ENCODE measurements around the gene DIPK1C.

DIPK1C gene

DNA sequence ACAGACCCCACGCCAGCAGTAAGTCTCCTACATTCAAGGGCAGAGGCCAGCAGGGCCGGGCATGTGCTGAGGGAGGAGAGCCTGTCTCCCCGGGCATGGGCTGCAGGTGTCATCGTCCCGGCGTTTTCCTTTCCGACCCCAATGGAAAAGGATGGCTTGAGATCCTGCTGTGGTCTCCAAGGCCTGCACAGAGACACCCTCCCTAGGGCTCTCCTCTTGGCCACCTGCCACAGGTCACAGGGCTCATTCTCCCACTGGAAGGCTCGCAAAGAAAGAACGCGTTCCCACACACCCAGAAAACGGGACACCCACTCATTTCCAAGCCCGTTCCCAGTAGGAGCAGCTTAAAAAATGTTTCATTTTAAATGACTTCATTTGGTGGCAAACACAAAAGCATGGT, 41.0 kb downstream of the DIPK1C start:
- no peak for DNase-seq

DNA sequence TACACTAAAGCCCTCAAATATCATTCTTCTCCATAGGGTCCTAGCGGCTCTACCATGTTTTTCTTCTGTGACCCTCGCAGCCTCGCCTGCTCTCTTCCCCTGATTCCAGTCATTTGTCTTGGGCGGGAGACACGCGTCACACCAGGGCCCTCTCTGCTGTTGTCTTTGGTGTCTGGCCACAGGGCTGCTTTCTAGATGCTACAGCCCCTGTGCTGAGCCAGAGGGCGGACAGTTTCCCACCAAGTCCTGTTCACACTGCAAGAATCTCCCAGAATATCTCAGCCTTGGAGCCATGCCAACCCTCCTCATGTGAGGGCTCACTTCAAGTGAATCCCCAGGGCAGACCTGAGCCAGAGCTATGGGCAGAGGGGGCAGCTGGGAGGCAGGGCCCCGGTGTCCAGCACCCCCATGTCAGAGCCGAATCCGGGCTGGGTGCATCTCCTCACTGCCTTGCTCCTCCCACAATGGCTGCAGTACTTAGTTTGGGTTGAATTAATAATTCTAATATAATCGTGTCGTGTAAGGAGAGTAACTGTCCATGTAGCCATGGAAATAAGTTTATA, 42.1 kb downstream of the DIPK1C start:
- no peak for DNase-seq

DNA sequence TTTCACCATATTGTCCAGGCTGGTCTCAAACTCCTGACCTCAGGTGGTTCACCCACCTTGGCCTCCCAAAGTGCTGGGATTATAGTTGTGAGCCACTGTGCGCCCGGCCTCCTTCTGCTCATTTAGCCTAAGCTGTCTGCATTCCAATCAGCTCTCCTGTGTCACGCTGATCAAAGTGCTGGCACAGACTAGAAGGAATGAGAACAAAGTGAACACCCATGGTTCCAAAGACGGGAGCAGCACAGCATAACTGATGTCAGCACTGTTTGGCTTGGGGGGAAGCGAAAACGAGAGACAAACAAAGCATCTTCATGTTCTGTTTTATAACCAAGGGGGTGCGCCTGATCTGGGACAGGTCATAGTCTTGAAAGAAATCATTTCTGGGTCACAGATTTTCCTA, 43.3 kb downstream of the DIPK1C start:
- DNase-seq: no peak

DNA sequence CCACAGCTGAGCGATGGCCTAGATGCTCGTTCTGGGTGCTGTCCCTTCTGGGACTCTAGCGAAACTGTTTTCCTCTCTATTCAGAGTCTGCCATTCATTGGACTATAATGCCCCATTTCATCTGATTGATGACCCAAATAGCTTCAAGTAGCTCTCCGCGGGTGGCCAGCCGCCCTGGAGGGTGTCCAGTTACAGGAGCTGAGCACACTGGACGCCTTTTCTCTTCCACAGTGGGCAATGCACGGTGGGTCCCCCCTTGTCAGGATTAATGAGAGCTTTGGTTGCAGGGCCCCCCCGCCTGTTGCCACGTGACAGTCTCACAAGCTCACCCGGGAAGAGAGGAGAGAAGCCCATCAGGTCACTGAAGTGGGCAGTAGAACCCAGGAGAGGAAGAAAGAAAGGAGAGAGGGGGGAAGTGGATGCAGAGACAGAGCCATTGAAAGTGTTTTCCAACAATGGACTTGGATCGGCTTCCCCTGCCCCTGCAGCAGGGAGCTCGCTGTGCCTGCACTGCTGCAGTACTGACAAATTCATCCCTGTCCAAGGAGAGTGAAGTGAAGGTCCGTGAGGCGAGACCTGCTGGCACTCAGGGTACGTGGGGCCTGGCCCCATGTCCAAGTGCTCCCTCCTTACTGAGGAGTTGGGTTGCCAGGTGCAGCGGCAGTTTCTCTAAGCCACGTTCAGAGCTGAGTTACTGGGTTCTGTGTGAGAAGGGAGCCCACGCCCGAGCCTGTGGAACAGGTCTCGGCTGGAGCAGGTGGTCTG, 44.8 kb downstream of the DIPK1C start:
- DNase-seq: no peak

DNA sequence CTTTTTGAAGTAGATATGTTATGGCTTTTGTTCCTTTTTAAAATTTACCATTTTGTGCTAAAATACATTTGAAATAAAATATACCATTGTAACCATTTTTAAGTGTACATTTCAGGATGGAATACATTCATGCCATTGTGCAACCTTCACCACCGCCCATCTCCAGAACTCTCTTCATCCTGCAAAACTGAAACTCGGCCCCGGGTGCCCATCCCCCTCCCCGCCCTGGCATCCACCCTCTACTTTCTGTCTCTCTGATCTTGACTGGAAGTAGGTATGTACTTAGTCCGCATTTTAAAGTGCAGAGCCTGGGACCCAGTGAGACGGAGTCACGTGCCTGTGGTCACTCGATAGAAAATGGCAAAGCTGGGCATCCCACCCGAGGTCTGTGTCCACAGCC, 45.6 kb downstream of the DIPK1C start:
- DNase-seq: peak in 1 of 4 experiments; percentile 18

DNA sequence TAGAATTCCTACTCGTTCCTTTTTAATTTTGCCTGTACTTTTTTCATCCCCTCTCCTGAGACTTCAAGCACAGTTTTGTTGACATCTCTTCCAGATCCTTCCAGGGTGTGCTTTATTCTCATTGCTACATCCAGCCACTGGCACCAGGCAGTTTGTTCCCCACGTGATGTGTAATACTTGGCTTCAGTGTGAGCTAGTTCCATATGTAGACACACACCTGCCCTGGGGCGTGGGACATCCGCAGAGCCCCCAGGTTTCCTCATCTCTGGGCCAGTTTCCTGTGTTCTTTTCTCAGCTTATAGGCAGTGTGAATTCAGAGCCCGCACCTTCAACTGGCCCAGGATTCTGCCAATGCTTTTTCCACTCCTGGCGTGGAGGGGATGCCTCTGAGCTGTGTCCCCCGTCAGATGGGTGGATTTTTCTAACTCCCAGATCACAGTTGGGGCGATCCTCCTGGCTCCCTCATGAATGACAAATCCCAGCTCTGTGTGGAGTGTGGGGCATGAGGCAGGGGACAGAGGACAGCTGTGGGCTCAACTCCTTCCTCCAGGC, 46.6 kb downstream of the DIPK1C start:
- no peak for DNase-seq

DNA sequence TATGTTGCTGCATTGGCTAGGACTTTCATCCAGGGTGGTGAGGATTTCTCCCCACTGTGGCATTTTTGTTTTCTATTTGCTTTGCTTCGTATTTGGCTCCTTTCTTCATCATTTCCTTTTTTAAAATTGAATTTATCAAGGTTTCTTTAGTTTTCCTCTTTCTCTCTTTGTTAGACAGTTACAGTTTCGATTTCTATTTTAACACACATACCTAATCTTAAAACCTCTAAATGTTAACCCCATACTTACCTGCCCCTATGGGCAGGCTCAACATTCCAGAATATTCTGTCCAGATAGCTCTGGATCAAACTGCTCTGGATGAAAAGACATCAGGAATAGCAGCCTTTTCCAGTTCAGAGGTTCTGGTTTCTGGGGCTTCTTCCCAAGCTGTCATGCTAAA, 49.2 kb downstream of the DIPK1C start:
- DNase-seq: no peak

DNA sequence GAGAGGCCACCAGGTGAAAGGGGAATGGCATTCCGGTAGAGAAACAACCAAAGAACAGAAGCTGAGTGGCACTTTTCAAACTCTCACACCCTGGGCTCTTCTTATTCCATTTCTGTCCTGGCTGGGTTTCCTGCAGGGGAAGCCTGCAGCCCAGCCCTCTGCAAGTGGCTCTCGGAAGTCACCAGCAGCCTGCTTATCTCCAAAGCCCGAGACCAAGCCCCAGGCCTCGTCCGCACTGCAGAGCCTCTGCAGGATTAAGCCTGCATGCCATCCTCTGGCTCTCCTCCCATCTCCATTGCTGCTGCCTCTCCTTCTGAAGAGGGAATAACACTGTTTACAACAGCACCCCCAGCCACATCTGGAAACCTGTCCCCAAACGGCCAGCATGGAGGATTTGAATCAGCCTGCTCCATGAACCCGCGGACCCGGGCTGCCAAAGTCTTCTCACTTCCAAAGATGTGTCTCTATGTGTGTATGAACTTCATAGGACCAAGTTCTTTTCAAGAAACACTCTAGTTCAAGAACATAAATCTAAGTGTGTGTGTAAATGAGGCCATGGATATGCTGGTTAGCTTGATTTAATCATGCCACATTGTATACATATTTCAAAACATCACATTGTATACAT, 54.2 kb downstream of the DIPK1C start:
- DNase-seq: no peak

DNA sequence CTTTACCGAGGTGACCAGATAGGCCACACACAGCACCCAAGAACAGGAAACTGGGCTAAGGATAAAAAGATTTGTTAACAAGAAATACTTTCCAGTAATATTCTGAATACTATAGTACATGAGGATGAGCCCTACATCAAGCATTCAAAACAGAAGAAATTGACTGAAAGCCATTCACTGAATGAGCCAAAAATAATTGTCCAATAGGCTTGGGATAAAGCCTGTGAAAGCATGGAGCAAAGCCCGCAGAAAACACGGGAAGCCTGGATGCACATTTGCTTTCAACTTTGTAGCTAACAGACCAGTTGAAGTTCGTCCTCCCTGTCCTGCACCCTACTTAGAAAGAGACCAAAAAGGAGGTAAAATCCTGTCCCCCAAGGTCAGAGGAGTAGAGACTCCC, 56.3 kb downstream of the DIPK1C start:
- DNase-seq: no peak

DNA sequence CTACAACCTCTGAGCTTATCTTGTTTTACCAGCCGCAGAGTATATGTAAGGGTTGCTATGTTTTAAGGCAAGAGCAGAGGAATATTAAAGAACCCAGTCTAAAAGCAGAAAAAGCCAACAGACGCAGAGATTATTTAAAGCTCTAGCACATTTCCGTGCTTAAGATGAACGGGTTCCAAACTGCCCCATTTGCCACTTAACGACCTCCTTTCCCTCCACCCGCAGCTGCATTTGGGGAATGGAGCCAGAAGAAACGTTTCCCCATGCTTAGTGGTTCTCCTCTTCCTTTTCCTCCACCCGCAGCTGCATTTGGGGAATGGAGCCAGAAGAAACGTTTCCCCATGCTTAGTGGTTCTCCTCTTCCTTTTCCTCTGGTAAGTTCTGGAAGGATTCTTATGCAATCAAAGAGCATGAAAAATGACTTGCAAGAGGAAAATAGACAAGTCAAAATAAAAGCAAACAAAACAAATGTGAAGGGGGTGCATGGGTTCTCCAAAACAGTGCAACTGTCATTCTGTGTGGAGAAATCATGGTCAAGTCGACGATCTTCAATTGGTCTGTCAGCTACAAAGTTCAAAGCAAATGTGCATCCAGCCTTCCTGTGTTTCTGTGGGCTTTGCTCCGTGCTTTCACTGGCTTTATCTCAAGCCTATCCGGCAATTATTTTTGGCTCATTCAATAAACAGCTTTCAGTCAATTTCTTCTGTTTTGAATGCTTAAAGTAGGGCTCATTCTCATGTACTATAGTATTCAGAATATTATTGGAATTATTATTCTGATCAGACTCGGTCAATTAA, 57.8 kb downstream of the DIPK1C start:
- no peak for DNase-seq

DNA sequence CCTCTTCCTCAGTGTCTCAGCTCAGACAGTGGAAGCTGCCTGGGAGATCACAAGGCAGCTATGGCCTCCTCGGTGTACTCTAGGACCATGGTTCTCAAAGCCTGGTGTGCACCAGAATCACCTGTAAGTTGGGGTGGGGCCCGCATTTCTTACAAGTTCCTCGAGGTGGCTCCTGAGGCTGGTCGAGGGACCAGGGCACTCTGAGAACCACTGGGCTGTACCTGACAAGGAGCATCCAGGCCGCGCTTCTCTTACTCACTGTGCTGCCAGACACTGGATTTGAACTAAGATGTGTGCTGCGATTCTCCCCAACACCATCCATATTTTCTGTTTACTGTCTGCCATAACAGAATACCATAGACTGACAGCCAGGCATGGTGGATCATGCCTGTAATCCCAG, 59.5 kb downstream of the DIPK1C start:
- no peak for DNase-seq

DNA sequence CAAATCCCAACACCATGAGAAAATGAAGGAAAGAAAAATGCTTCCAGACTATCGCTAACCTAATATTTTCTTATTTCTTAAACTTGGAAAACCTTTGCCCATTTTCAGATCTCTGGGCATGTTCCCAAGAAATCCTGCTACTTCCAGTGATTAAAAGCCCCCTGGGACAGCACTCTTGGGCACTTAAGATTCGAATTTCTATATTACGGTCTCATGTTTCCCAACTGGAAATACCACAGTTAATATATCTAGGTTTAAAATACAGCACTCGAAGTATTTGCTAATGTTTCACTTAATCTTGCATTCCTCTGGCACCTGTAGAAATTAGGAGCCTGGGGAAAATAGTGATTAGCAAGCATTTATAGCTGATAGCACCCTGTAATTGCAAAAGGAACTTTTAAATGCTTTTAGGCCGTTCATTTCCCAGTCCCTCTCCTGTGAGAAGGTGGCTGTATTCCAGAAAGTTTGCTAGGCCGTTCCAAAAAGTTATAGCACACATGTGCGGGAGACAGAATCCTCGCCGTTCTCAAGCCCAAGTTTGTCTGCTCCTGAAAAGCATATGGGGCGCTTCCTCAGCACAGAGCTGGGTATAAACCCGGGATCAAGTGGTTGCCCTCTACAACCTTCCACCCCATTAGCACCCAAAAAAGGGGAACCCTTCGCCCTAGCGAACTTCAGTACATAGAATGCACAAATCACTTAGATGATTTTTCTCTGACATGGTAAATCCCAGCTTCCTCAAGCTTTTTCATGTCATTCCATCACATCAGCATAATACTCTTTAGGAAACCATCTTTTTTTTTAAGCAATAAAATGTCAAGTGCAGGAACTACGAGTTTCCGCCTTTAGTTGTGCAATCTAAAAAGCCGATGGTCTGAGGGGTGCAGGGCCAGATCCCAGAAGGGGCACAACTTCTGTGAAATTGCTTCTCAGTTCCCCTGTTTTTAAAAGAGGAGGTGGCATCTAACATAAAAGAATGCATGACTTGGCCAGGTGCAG, 60.6 kb downstream of the DIPK1C start:
- no peak for DNase-seq

DNA sequence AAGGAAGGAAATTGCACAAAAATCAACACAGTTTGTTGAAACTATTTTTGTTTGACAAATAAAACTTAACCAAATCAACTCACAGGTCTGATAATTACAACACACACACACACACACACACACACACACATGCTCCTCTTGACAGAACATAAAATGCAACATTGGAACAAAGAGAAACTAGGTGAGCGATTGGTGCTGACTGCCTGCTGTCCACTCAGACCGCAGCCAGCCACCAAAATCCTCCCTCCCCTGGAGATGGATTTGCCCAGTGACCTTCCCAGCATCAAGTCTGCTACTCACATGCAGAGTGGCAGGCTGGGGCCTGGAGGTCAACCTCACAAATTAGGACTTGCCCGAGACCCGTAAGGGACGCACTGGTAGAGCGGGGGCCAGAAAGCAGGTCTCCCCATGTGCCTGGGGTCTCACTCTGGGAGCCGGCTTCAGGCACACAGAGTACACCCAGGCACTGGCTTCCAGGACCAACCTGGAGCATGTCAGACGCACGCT, 61.4 kb downstream of the DIPK1C start:
- DNase-seq: no peak

DNA sequence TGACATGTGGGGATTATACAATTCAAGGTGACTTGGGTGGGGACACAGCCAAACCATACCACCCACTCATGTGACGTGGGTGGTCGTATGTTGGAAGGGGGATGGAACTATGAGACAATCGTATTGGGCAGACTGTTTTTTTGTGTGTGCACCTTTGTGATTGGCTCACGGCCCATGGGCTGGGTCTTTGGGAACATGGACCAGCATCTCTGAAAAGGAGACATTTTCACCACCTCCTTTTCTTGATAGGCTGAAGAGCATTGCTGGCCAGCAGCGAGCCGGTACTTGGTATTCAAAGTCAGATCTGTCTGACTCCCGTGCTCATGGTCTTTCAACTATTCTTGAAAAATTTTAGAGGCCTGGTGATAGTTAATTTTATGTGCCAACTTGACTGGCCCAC, 62.1 kb downstream of the DIPK1C start:
- no peak for DNase-seq

DNA sequence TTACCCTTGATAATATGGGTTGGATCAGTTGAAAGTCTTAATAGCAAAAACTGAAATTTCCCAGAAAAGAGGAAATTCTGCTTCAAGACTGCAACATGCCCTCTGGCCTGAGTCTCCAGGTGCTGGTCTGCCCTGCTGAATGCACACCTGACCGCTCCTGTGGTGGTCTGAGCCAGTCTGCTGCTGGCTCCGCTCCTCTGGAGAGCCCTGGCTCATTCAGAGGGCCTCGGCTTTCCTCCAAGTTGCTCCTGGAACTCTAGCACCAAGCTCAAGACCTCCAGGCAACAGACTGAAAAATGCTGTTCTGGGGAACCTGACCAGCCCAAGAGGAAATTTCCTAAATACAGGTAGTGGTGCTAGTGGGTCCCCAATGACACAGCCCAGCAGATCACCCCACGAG, 64.8 kb downstream of the DIPK1C start:
- DNase-seq: no peak

DNA sequence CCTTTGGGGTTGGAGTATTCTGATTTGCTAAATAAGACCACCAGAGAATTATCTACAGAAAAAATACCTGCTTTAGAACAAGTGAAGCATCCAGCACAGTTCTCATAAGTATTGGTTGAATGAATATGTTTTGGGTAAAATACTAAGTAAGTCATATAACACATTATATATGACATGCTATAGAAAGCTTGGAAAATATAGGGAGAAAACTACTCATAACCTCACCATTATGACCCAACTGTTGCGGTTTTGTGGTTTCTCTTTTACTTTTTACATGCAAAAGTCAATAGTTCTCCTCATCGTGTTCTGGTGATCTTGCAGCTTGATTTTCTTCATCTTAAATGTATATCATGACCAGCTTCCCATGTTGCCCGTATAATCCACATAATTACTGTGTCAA, 66.2 kb downstream of the DIPK1C start:
- no peak for DNase-seq

DNA sequence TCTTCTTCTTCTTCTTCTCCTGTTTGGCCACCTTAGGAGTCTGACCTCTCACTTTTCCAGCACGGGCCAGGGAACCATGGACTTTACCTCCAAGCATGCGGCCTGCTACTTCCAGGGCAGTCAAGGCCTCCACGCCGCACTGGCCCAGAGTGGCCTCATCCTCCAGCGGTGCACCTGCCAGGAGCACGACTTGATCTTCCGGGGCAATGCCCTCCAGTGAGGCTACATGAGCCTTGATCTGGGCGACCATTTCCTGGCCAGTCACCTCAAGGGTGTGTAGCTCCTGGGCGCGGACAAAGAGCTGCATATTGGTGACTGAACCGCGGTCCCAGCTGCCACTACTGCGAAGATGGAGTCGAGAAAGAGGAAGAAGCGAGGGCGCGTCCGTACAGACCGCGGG, 67.1 kb downstream of the DIPK1C start:
- DNase-seq: no peak

DNA sequence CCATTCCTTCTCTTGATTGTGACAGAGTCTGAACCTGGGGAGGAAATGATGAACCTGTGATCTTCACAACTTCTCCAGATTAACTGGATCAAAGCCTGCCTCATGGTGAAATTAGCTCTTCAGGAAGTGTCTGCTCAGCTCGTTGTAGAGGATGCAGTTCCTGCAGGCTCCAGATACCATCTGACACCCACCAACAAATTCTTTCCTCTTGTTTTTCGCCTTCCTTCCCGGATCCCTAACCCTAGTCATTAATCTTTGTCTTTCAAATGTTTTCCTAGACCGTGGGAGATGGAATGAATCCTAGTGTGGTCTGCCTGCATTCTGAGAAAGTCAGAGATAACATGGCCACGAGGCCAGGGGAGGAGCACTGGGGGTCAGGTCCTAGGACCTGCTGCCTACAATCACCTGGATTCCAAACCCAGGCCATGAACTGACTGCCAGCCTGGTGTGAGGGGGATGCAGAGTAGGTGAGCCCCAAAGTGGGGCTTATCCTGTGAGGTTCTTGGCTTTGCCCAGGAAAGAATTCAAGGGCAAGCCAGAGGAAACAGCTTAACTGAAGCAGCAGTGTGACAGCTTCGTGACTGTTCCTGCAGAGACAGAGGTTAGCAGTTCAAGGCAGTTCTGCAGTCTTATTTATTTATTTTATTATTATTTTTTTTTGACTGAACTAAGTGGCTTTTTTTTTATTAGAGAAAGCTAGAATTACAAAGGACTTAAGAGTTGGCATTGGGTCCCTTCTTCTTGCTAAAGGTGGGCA, 67.8 kb downstream of the DIPK1C start:
- no peak for DNase-seq

DNA sequence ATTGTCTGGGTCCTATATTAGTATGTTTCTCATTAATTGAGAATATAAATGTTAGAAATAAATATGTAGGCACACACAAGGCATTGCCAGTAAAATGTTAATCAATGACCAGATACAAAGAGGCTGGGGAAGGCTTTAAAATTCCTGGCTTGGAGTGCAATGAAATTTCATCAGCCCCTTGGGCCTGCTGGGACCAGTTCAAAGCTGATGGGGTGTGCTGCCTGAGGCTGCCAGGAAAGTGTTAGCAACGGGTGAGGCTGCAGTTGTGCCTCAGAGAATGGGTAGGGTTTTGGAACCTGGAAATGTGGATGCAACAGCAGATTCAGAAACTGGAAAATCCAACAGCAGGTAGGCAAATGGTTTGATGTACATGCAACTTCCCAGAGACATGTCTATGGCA, 68.9 kb downstream of the DIPK1C start:
- no peak for DNase-seq

DNA sequence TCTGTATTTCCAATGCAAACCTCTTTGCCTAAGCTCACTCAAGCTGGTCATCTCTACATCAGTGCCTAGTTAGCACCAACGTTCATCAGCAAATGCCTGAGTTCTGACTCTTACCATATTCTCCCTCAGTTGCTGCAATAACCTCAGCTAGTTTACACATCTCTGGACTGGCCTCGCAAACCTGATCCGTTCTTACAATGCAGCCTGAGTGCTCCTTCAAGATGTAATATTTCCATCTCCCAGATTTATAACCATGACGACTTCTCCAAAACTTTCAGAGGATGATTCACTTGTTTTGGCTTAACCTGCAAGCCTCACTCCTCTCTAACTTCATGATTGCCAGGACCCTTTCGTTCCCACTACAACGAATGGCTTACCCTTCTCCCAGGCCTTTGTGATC, 69.7 kb downstream of the DIPK1C start:
- no peak for DNase-seq
